ENCODE measurements around the gene MSI2.

The MSI2 gene

GRCh38 chr17:57269598-57270255 is 13.4 kb downstream of the MSI2 start:
- DNase-seq (ENCODE audit: low spot score in 2 of 2), result no peak
- H3K27me3 Mint-ChIP-seq, result no peaks in the 10 kb centered on the region
- peaks cover 16% of the 10 kb centered on the region for H3K4me1 Mint-ChIP-seq
- ATAC-seq (ENCODE audit: low read depth), result no peak
- peaks cover 20% of the 10 kb centered on the region for H3K36me3 Mint-ChIP-seq
- H3K4me3 Mint-ChIP-seq, result no peak overlapping the region
- H3K9me3 Mint-ChIP-seq, result no peaks in the 10 kb centered on the region
- no peak overlapping the region for H3K27ac Mint-ChIP-seq

GRCh38 chr17:57270801-57271245 is 14.5 kb downstream of the MSI2 start:
- ATAC-seq (ENCODE audit: low read depth) (no peak), DNase-seq (ENCODE audit: low spot score in 2 of 2) (no peak)
- Mint-ChIP-seq H3K27ac (no peak overlapping the region), H3K36me3 (peaks cover 22% of the 10 kb centered on the region), H3K4me1 (peaks cover 15% of the 10 kb centered on the region), H3K9me3 (no peaks in the 10 kb centered on the region), H3K27me3 (no peaks in the 10 kb centered on the region), H3K4me3 (no peak overlapping the region)

GRCh38 chr17:57271821-57272220 is 15.5 kb downstream of the MSI2 start:
- Mint-ChIP-seq H3K4me1 (peaks cover 13% of the 10 kb centered on the region), H3K36me3 (peaks cover 25% of the 10 kb centered on the region), H3K4me3 (no peak overlapping the region), H3K27ac (no peak overlapping the region), H3K27me3 (no peaks in the 10 kb centered on the region), H3K9me3 (no peaks in the 10 kb centered on the region)
- ATAC-seq (ENCODE audit: low read depth), result no peak
- DNase-seq (ENCODE audit: low spot score in 2 of 2), result no peak

- peaks cover 10% of the 10 kb centered on the region for H3K4me1 Mint-ChIP-seq
- no peak for ATAC-seq (ENCODE audit: low read depth)
Measured at GRCh38 chr17:57273490-57273889, 17.2 kb downstream of the MSI2 start.

GRCh38 chr17:57274162-57274561 is 17.8 kb downstream of the MSI2 start:
- DNase-seq (ENCODE audit: low spot score in 2 of 2) (no peak), ATAC-seq (ENCODE audit: low read depth) (no peak)
- no peaks in the 10 kb centered on the region for H3K9me3 Mint-ChIP-seq
- no peak overlapping the region for H3K4me3 Mint-ChIP-seq
- peaks cover 9% of the 10 kb centered on the region for H3K4me1 Mint-ChIP-seq
- H3K27me3 Mint-ChIP-seq, result no peaks in the 10 kb centered on the region
- H3K27ac Mint-ChIP-seq, result no peak overlapping the region
- peaks cover 24% of the 10 kb centered on the region for H3K36me3 Mint-ChIP-seq

More at GRCh38 chr17:57273490-57273889, 17.2 kb downstream of the MSI2 start:
- Mint-ChIP-seq H3K9me3 (no peaks in the 10 kb centered on the region), H3K27ac (no peak overlapping the region), H3K4me3 (no peak overlapping the region), H3K27me3 (no peaks in the 10 kb centered on the region), H3K36me3 (peaks cover 23% of the 10 kb centered on the region)
- DNase-seq (ENCODE audit: low spot score in 2 of 2), result no peak

- peak; percentile 45 for ATAC-seq (ENCODE audit: low read depth)
- H3K27me3 Mint-ChIP-seq, result no peaks in the 10 kb centered on the region
- H3K4me1 Mint-ChIP-seq, result peaks cover 8% of the 10 kb centered on the region
- H3K36me3 Mint-ChIP-seq, result peaks cover 24% of the 10 kb centered on the region
- H3K9me3 Mint-ChIP-seq, result no peaks in the 10 kb centered on the region
- peak overlapping the region; percentile 14 for H3K27ac Mint-ChIP-seq
- H3K4me3 Mint-ChIP-seq, result no peak overlapping the region
- DNase-seq (ENCODE audit: low spot score in 2 of 2), result no peak
Measured at GRCh38 chr17:57275071-57275764, 18.9 kb downstream of the MSI2 start.

GRCh38 chr17:57276621-57277020 is 20.3 kb downstream of the MSI2 start:
- DNase-seq (ENCODE audit: low spot score in 2 of 2), result no peak
- Mint-ChIP-seq H3K4me3 (no peak overlapping the region), H3K9me3 (no peaks in the 10 kb centered on the region), H3K27ac (no peak overlapping the region), H3K4me1 (peaks cover 8% of the 10 kb centered on the region), H3K36me3 (peaks cover 24% of the 10 kb centered on the region), H3K27me3 (no peaks in the 10 kb centered on the region)
- no peak for ATAC-seq (ENCODE audit: low read depth)

GRCh38 chr17:57277923-57278604 is 21.7 kb downstream of the MSI2 start:
- Mint-ChIP-seq H3K9me3 (no peaks in the 10 kb centered on the region), H3K4me3 (no peak overlapping the region), H3K27ac (no peak overlapping the region), H3K27me3 (no peaks in the 10 kb centered on the region), H3K4me1 (peaks cover 8% of the 10 kb centered on the region), H3K36me3 (peaks cover 27% of the 10 kb centered on the region)
- no peak for ATAC-seq (ENCODE audit: low read depth)
- no peak for DNase-seq (ENCODE audit: low spot score in 2 of 2)

- Mint-ChIP-seq H3K27ac (no peak overlapping the region), H3K4me3 (no peak overlapping the region), H3K4me1 (peaks cover 11% of the 10 kb centered on the region), H3K27me3 (no peaks in the 10 kb centered on the region), H3K9me3 (no peaks in the 10 kb centered on the region), H3K36me3 (peaks cover 29% of the 10 kb centered on the region)
- no peak for DNase-seq (ENCODE audit: low spot score in 2 of 2)
- no peak for ATAC-seq (ENCODE audit: low read depth)
Measured at GRCh38 chr17:57278740-57279387, 22.5 kb downstream of the MSI2 start.

GRCh38 chr17:57279432-57279831 is 23.1 kb downstream of the MSI2 start:
- no peaks in the 10 kb centered on the region for H3K9me3 Mint-ChIP-seq
- H3K36me3 Mint-ChIP-seq, result peaks cover 27% of the 10 kb centered on the region
- H3K4me1 Mint-ChIP-seq, result peaks cover 11% of the 10 kb centered on the region
- ATAC-seq (ENCODE audit: low read depth) (no peak), DNase-seq (ENCODE audit: low spot score in 2 of 2) (no peak)
- no peak overlapping the region for H3K27ac Mint-ChIP-seq
- no peaks in the 10 kb centered on the region for H3K27me3 Mint-ChIP-seq
- no peak overlapping the region for H3K4me3 Mint-ChIP-seq

GRCh38 chr17:57281887-57282286 is 25.6 kb downstream of the MSI2 start:
- Mint-ChIP-seq H3K27me3 (no peaks in the 10 kb centered on the region), H3K9me3 (no peaks in the 10 kb centered on the region), H3K4me3 (no peak overlapping the region), H3K36me3 (peaks cover 22% of the 10 kb centered on the region), H3K4me1 (peaks cover 26% of the 10 kb centered on the region), H3K27ac (peak overlapping the region; percentile 14)
- no peak for ATAC-seq (ENCODE audit: low read depth)
- DNase-seq (ENCODE audit: low spot score in 2 of 2), result no peak

GRCh38 chr17:57282296-57282695 is 26.0 kb downstream of the MSI2 start:
- H3K27ac Mint-ChIP-seq, result peak overlapping the region; percentile 14
- H3K4me1 Mint-ChIP-seq, result peaks cover 26% of the 10 kb centered on the region
- ATAC-seq (ENCODE audit: low read depth) (no peak), DNase-seq (ENCODE audit: low spot score in 2 of 2) (no peak)
- H3K27me3 Mint-ChIP-seq, result no peaks in the 10 kb centered on the region
- H3K9me3 Mint-ChIP-seq, result no peaks in the 10 kb centered on the region
- no peak overlapping the region for H3K4me3 Mint-ChIP-seq
- H3K36me3 Mint-ChIP-seq, result peaks cover 22% of the 10 kb centered on the region

GRCh38 chr17:57283203-57283971 is 27.1 kb downstream of the MSI2 start:
- Mint-ChIP-seq H3K27ac (no peak overlapping the region), H3K4me3 (no peak overlapping the region), H3K36me3 (peaks cover 18% of the 10 kb centered on the region), H3K27me3 (no peaks in the 10 kb centered on the region), H3K9me3 (no peaks in the 10 kb centered on the region), H3K4me1 (peaks cover 31% of the 10 kb centered on the region)
- DNase-seq (ENCODE audit: low spot score in 2 of 2) (no peak), ATAC-seq (ENCODE audit: low read depth) (no peak)

Data from memory B cell (primary cell).